ENCODE measurements around the gene LSM14B. TPM values are rescaled to one million over a fixed set of nuclear protein-coding genes. Genes with fewer than 3 reads are reported as not detected.
A peak's percentile ranks its signal among the peaks of the same experiment; 100 is the strongest.

Gene LSM14B
- total RNA-seq, 1 donor from 2014 or later = 93.7 TPM

DNA sequence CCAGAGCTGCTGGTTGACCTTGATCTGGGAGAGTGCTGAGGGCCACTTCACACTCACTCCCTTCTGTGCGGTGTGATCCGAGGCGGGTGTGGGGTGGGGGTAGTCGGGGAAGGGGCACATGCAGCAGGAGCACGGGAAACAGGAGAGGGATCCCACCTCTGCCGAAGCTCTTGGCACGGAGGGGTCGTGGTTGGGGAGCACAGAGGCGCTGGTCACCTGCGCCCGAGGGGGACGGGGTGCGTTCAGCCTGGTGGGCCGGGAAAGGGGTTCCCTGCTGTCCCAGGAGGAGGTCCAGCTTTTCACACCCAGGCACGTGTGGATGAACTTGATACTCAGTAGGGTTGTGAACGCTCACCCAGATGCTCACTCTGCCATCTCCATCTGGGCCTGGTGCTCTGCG lies 38.6 kb downstream of the LSM14B start:
- no peak for DNase-seq (ENCODE audit: low read depth)

DNA sequence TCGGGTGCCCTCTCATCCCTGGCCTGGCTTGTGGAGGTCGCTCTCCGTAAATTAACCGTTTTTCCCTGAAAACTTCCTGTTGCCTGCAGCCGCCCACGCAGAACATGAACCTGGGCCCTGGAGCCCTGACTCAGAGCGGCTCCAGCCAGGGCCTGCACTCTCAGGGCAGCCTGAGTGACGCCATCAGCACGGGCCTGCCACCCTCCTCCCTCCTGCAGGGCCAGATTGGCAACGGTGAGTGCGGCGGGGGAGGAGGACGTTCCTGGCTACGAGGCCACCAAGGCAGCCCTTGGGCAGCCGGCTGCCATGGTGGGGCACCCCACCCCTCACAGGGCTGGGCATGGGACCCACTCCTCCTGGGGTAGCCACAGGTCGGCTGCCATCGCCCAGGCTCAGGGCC lies 39.1 kb downstream of the LSM14B start:
- DNase-seq (ENCODE audit: low read depth) = peak; percentile 33

DNA sequence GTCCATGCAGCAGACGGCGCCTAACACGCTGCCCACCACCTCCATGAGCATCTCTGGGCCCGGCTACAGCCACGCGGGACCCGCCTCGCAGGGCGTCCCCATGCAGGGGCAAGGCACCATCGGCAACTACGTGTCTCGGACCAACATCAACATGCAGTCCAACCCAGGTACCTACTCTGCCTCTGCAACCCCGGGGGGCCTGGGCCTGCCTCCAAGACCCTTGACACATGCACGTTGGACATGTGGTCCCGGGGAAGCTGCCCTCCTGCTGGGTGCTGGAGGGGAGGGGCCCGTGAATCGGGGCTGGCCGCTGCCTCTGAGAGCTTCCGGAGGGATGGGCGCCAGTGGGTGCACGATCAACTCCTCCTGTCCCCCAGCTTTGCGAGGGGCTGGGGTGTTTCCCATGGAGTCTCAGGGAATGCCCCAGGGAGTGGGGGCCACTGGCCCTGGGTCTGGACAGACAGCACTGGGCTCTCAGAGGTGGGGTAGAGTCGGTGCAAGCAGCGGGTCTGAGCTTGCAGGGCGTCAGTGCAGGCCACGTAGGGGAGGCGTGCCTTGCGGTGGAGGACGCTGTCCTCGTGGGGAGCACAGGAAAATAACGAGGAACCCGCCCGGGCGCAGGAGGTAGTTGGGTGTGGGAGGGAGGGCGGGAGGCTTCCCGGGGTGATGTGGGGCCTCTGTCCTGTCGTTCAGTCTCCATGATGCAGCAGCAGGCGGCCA lies 40.6 kb downstream of the LSM14B start:
- no peak for DNase-seq (ENCODE audit: low read depth)

DNA sequence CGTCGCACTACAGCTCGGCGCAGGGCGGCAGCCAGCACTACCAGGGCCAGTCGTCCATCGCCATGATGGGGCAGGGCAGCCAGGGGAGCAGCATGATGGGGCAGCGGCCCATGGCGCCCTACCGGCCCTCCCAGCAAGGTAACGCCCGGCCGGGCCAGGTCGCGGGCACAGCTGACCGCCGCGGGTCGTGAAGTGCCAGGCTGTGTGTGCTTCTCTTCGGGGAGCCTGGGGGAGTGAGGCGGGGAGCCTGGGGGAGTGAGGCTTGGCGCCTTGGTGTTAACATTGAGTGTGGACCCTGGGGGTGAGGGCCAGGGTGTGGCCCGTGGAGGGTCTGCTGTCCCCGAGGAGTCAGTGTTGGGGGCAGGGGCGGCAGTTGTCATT lies 41.2 kb downstream of the LSM14B start:
- DNase-seq (ENCODE audit: low read depth) = no peak

DNA sequence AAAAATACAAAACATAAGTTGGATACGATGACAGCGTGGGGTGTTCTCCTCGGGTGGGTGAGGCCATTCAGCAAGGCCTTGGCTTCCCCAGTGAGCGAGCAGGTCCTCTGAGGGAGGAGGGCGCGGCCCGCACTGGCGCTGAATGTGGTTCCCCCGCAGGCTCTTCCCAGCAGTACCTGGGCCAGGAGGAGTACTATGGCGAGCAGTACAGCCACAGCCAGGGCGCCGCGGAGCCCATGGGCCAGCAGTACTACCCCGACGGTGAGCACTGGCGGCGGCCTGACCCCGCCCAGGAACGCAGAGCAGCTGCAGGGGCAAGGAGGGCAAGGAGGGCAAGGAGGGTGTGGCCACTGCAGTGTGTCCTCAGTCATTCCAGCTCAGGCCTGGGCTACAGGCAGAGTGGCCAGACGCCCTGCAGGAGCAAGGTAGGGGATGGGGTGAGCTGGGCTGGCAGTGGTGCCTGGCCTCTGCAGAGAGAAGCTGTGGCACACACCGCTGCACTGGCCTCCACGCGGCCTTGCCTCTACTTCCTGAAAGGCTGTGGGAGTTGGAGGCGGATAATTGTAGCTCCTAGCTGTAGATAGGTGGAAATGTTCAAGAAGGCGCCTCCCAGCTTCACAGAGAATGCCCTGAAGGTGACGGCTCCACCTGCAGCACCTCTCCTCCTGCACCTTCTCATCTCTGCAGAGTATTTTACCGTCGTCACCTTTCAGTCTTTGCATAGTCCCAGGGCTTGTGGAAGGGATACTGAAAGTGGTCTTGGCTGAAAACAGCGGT lies 41.9 kb downstream of the LSM14B start:
- DNase-seq (ENCODE audit: low read depth) = no peak

DNA sequence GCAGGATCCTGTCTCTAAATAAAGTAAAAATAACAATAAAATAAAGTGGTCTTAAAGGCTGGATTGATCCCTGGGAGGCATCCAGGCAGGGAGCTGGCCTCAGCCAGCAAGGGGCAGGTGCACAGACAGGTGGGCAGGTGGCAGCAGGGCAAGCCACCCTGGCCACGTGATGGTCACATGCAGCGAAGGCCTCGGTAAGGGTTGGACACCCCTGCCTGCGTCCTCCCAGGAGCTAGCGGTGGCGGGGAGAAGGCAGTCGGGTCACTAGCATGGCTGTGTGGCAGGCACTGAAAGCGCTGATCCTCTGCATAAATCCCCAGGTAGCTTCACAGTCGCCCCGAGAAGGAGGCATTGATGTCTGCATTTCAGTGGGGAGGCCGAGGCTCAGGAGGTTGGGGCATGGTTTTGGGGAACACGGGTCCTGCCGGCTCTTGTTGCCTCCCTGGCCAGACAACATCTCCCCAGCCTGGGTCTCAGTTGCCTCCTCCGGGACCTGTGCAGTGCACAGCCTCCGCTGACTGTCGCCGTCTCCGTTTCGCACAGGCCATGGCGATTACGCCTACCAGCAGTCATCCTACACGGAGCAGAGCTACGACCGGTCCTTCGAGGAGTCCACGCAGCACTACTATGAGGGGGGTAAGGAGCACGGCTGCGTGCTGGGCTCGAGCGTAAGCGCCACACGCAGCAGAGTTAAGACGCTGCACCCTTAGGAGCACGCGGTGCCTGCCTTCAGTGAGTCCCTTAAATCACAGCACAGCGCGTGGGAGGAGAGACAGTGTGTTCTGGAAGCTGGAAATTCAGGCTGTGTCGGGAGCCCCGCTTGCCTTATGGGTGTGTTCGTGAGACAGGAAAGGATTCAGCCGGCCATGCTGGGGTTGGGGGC lies 42.8 kb downstream of the LSM14B start:
- DNase-seq (ENCODE audit: low read depth) = no peak

DNA sequence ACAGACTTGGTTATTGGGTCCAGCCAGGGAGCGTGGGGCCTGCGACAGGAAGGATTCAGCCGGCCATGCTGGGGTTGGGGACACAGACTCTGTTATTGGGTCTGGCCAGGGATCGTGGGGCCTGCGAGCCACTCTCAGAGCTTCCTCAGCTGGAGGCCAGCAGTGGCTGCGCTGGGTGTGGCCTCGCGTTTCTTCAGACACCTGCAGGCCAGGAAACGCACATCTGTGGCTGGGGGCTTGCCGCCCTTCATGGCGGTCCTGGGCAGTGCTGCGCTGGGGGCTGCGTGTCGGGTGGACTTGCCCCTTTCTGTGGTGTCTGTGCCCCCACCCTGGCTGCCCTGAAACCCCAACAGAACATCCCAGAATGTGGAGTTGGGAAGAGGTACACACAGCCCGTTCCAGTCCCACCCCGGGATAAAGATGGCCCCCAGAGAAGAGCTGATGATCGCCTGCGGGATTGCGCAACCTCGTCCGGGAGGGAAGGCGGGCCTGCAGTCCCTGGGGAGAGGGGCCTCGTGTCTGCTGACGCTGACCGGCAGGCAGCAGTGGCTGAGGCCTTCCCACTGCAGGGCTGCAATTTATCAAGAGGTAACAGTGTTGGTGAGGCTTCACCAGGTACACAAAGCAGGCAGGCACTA lies 43.6 kb downstream of the LSM14B start:
- DNase-seq (ENCODE audit: low read depth) = no peak

DNA sequence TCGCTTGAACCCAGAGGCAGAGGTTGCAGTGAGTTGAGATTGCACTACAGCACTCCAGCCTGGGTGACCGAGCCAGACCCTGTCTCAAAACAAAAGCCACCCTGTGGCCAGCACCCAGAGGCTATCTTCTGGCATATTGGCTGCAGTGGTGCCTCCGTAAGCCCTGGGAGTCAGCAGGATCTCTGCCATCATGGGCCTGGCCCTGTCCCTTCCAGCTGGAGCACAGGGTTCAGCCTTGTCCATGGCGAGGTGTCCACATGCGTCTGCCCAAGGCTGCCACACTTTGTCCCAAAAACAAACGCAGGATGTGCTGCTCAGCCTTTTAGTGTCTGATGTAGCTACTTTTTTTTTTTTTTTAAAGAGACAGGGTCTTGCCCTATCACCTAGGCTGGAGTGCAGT lies 45.2 kb downstream of the LSM14B start:
- DNase-seq (ENCODE audit: low read depth) = no peak

DNA sequence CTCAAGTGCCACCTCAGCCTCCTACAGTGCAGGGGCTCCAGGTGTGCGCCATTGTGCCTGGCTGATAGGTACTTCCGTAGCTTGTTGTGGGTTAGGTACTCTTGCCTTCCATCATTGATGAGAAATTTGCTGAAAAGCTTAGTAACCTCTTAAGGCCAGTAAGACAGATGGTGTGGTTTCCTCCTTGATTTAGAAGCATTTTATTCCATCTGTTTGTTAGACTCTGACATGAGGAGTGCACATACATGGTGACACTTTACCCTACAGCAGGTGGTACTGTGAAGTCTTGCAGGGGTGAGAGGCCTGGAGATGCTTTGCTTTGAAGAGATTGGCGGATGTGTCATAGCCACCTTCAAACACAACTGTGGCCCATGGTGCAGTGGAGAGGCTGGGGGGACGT lies 45.8 kb downstream of the LSM14B start:
- DNase-seq (ENCODE audit: low read depth) = no peak

DNA sequence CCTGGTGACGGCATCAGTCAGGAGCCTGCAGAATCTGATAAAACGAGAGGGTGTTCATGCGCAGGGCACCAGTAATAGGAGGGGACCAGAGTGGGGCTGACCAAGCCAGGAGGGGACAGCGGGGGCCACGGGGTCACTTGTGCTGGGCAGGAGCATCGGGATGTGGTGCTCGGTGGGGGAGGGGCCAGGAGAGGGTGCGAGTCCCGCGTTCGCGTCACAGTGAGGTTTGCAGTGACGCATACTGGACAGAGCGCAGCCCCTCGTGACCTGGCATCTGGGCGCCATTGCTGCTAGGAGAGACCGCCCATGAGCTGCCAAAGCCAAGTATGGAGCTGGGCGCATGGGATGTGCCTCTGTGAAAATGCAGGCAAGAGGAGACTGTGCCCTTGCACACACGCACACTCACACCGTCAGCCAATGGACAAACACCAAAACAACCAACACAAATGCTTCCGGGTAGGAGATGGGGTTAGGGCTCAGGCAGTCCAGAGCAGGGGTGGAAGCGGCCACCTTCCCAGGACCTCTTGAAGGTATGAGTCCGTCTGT lies 46.7 kb downstream of the LSM14B start:
- DNase-seq (ENCODE audit: low read depth) = no peak

DNA sequence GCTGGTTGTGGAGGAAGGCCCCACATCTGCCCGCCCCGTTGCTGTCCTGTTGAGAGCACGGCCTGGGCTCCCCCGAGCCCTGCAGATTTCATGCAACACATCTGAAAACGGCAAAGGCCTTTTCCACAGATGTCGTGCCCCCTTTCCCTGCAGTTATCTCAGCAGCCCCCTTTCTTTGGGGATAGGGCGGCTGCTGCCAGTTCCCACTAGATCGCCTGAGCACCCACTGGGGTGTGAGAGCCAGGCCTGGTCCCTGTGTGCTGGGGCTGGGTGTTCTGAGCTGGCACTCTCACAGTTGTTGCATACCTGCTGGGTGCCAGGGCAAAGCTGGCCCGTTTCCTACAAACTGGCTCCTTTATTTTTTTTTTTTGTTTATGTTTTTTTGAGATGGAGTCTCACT lies 48.3 kb downstream of the LSM14B start:
- no peak for DNase-seq (ENCODE audit: low read depth)

DNA sequence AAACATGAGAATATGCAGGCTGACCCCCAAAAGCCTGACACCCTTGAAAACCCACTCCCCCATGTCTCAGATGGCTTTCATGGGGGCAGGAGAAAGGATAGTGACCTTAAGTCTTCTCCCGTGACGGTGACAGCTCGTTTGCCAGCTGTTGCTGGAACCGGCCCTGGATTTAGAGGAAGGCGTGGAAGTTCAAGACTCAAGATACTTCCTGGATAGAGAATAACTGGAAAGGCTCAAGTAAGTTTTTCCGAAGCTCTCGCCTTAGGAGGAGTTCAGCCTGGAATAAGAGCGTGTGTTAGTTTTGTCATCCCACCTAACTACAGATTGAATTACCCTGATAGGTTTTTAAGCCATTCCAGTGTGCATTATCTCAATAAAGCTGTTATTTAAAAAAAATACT lies 49.0 kb downstream of the LSM14B start:
- no peak for DNase-seq (ENCODE audit: low read depth)

DNA sequence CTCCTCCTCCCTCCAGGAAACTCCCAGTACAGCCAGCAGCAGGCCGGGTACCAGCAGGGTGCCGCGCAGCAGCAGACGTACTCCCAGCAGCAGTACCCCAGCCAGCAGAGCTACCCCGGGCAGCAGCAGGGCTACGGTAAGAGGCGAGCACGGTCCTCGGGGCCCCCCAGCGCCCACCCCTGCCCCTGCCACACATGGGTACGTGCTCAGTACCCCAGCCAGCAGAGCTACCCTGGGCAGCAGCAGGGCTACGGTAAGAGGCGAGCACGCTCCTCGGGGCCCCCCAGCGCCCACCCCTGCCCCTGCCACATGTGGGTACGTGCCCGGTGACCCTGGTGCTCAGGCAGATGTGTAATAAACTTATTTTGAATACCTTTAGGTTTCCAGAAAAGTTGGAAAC lies 50.4 kb downstream of the LSM14B start:
- no peak for DNase-seq (ENCODE audit: low read depth)

DNA sequence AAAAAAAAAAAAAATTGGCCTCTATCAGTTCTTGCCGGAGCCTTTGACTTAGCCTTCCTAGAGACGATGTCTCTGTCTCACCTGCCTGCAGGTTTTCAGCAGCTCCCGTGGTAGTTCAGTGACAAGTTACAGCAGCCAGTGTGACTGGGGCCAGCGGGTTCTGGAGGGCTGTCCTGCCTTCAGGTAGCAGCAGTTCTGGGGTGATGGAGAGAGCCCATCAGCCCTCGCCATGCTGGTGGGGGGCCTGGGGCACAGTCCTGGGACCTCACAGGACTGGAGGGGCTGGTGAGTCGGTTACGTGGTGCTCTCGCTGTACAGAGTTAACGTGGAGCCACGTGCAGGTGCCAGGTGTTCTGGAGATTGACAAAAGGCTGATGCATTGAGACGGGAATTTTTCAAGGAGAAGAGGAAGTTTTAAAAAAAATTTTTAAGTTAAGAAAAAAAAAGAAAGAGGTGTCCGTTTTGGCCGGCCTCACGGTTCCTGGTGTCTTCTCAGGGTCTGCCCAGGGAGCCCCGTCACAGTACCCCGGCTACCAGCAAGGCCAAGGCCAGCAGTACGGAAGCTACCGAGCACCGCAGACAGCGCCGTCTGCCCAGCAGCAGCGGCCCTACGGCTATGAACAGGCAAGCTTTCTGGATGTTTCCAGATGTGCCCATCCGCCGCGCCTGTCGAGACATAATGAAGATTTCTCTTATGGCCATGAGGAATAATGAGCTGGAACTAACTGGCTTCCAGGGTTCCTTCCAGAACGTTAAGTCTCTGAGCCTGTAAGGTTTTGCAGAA lies 51.9 kb downstream of the LSM14B start:
- DNase-seq (ENCODE audit: low read depth) = no peak

DNA sequence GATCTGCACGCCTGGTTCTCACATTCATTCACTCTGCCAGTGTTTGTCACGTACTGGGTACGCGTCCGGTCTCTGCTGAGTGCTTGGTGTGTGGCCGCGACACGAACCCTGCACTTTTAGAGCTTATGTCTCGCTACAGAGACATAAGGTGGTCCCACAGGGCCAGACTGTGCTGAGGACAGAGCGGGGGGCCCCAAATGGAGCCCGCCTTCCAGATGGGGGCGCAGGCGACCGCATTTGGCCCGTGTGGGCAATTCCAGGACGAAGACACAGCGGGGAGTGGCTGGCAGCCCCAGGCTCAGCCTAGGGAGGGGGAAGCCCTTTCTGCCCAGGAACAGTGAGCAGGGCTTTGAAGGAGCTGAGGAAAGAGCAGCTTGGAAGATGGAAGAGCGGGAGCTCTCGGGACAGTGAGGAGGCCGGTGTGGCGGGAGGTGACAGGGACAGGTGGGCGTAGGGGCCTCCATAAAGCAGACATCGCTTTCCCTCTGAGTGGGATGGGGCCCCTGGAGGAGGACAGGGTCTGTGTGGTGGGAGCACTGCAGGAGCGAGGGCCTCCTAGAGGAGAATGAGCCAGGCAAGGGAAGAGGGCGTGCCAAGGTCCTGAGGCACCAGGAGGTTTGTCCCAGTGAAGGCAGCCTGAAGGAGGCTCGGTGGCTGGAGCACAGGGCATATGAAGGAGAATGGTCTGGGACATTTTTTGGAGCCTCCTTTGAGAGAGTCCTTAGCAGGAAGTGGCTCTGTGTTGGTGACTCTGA lies 52.8 kb downstream of the LSM14B start:
- no peak for DNase-seq (ENCODE audit: low read depth)

DNA sequence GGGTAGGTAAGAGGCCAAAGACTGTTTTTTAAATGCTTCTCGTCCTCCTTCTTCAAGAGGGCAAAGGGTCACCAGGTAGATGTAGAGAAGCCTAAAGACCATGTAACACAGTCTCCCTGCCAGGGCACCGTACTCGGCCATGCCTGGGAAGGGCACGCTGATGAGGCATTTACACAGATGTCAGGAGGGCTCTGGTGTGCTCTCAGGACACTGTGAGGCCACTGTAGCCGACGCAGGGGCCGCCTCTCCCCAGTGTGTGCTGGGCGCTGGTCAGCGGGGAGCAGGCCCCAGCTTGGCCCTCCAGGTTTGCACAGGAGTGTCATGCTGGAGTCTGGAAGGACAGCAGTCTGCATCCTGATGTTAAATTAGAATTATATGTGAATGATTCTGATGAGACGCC lies 53.4 kb downstream of the LSM14B start:
- DNase-seq (ENCODE audit: low read depth) = no peak

DNA sequence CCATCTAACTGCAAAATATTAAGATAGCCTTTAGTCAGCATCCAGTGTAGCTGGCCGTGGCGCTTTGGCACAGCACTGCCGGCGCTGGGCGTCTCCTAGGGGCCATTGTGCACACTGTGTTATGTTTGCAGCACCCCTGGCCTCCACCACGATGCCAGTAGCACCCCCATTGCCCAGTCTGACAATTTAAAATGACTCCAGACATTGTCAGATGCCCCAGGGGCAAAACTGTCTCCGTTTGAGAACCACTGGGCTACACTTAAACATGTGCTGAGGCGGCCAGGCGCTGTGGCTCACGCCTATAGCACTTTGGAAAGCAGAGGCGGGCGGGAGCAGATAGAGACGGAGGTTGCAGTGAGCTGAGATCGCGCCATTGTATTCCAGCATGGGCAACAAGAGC lies 54.6 kb downstream of the LSM14B start:
- DNase-seq (ENCODE audit: low read depth) = no peak

DNA sequence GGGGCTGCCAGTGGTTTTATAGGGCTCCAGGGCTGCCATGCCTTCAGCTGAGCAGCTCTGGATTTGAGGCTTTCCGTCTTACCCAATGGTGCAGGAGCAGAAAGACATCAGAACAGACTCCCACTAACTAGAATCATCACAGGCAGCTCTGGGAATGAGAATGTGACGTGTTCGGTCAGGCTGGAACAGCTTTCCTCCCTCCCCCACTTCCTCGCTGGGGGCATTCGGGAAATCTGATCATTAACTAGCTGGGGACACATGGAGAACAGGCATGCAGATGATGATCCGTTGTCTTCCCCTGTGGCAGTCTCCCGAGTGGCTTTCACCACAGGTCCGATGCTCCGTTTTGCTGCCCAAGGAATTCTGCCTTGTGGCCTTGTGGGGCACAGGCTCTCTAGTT lies 55.0 kb downstream of the LSM14B start:
- DNase-seq (ENCODE audit: low read depth) = no peak

DNA sequence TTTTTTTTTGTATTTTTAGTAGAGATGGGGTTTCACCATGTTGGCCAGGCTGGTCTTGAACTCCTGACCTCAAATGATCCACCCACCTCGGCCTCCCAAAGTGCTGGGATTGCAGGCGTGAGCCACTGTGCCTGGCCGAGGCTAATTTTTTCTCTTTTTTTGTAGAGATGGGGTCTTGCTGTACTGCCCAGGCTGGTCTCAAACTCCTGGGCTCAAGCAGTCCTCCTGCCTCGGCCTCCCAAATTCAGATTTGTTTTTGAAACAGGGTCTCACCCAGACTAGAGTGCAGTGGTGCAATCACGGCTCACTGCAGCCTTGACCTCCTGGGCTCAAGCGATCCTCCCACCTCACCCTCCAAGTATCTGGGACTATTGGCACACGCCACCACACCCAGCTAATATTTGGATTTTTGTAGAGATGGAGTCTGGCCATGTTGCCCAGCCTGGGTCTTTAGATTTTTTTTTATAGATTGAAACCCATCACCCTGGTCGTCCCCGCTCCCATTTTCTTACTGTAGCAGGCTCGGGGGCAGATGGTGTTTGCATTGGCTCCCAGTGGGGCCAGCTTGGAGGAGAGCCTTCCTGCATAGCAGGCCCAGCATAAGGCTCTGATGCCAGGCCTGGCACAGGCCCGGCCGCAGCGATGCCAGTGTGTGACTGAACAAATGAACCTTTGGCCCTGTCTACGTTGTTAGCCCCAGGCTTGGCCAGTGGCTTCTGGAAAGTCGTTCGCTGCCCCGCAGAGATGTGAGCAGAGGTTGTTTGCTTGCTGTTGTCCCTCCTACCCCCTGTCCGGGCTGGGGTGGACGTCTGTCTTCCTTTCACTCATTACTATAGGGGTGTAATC lies 56.3 kb downstream of the LSM14B start:
- DNase-seq (ENCODE audit: low read depth) = no peak
